ENCODE results near the gene CPLX4. TPM values are rescaled to one million over a fixed set of nuclear protein-coding genes. Genes with fewer than 3 reads are reported as not detected.

The CPLX4 gene, protein sequence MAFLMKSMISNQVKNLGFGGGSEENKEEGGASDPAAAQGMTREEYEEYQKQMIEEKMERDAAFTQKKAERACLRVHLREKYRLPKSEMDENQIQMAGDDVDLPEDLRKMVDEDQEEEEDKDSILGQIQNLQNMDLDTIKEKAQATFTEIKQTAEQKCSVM
- total RNA-seq: not detected

GRCh38 chr18:59318460-59319050, at the start of gene CPLX4:
TSS of gene CPLX4 (minus strand) at chr18:59318649. CDS start at chr18:59318462, 187 bp downstream.

GRCh38 chr18:59358712-59359575, 40.5 kb upstream of the CPLX4 start, which contains the start of gene LMAN1:
TSS of gene LMAN1 (minus strand) at chr18:59359265. CDS start at chr18:59359244, 21 bp downstream.

DNA sequence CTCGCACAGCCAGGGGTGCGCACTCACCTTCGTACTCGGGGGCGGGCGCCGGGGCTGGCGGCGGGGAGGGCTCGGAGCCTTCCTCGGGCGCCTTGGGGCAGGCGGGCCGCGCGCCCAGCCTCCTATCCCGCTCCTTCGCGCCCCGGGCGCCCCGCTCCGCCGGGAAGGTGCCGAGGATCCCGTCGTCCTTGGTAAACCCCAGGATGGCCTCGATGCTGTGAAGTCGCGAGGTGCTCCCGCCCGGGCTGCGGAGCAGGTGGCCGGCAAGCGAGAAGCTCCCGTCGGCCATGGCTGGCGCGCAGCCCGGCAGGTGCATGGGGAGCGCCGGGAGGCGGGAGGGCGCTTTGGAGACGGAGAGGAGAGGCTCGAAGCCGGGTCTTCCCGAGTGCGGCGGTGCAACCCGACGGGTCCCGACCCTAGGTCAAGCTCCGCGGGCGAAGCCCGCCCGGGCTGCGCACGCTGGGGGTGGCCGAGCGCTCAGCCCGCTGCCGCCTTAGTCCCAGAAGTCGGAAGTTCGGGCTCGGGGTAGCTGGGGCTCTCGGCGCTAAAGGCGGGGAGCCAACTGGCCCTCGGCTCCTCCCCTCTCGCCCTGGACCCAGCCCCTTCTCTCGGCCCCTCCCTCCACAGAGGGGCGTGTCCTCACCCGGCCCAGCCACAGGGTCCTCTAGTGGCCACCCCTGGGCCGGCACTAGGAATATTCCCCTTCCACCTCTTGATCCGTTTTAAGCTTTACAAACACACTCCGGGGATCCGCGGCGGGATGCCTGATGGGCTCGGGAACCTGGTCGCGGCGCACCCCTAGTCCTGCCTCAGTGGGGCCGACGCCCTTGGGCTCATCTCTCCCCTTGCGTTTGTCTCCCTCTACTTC, 45.3 kb downstream of the CPLX4 start, which contains the start of gene RAX:
Gene RAX (minus strand): TSS at position 564 of the 868 bp plus-strand sequence. CDS start 248 bp downstream, at position 316.

Other genes with a start within 250 kb of the CPLX4 start
- gene SEC11C, start 178.8 kb downstream of the CPLX4 start, total RNA-seq: 95.7 TPM
- 1.8 TPM for gene GRP, start 98.5 kb downstream of the CPLX4 start, total RNA-seq
- 0.23 TPM for gene RAX, start 45.2 kb downstream of the CPLX4 start, total RNA-seq
- 52.4 TPM for gene LMAN1, start 40.6 kb upstream of the CPLX4 start, total RNA-seq